Body of pancreas (tissue), 4 donors: ENCODE measurements around the gene GPC1. TPM values are rescaled to one million over a fixed set of nuclear protein-coding genes. Genes with fewer than 3 reads are reported as not detected.

Experiments used
- ATAC-seq: fragments of 150-250 bp; one replicate; pipeline ENCODE4 v1.9.1; 2016
- DNase-seq, 4 donors: peaks; one replicate each; pipeline ENCODE4 v3.0.0-alpha.2; 2019
- H3K27ac ChIP-seq, 4 donors: fragments of 200-600 bp; sonication (generic); 1 replicate in 3 of 4; 2 replicates in 1 of 4; pipeline versions ENCODE4 v1.5.1 to v1.6.1; 2016 to 2019; ENCODE audit warnings: mild to moderate bottlenecking in 1 of 4, mixed read lengths in 1 of 4, moderate library complexity in 1 of 4
- H3K27me3 ChIP-seq, 2 donors: fragments of 200-600 bp; sonication (generic); one replicate each; pipeline ENCODE4 v1.6.0; 2016; ENCODE audit warnings: mild to moderate bottlenecking in 1 of 2
- H3K36me3 ChIP-seq, 2 donors: fragments of 200-600 bp; sonication (generic); replicated peaks in 1 of 2; 2 replicates each; pipeline ENCODE4 v1.5.1; 2016; ENCODE audit warnings: low read depth in 2 of 2; ENCODE audit not compliant: insufficient read depth in 1 of 2
- H3K4me1 ChIP-seq: fragments of 200-600 bp; sonication (generic); one replicate; pipeline ENCODE4 v1.6.0; 2016
- H3K4me3 ChIP-seq, 2 donors: fragments of 200-600 bp; sonication (generic); 1 replicate in 1 of 2; 2 replicates in 1 of 2; pipeline ENCODE4 v1.5.1; 2016 to 2019
- H3K9me3 ChIP-seq, 3 donors: fragments of 200-600 bp; sonication (generic); 1 replicate in 2 of 3; 2 replicates in 1 of 3; pipeline ENCODE4 v1.5.1; 2016
- CTCF ChIP-seq, 7 experiments: fragments of 450-650 bp in 4 of 7; fragments of 200-600 bp in 3 of 7; sonication (generic) in 3 of 7; IDR thresholded peaks; one replicate each; pipeline ENCODE4 v1.5.1; 2016 to 2019; ENCODE audit warnings: antibody characterized with exemption in 7 of 7
- POLR2A ChIP-seq, 3 donors: fragments of 450-650 bp; IDR thresholded peaks; one replicate each; pipeline ENCODE4 v1.6.1; 2016; ENCODE audit warnings: antibody characterized with exemption in 3 of 3, mild to moderate bottlenecking in 2 of 3
- WGBS, 2 donors: methylation state at CpG; one replicate each; pipeline ENCODE4 v1.1.5; 2017; 5-methylcytosine and 5-hydroxymethylcytosine counted together
- intact Hi-C: fragments of 100-400 bp; cut with DNase I; formaldehyde crosslinking; loops from one replicate; pipeline ENCODE4 v1.15.1; 2023
- total RNA-seq, 2 donors: library from RNA; depleted of rRNA; stranded (reverse); fragments of >200 nt; gene quantifications; one replicate each; pipeline ENCODE4 v1.1.0, GENCODE V29; 2016

The GPC1 gene
- total RNA-seq, 2 donors from 2014 or later: 23.3 to 30.7 TPM

DNA sequence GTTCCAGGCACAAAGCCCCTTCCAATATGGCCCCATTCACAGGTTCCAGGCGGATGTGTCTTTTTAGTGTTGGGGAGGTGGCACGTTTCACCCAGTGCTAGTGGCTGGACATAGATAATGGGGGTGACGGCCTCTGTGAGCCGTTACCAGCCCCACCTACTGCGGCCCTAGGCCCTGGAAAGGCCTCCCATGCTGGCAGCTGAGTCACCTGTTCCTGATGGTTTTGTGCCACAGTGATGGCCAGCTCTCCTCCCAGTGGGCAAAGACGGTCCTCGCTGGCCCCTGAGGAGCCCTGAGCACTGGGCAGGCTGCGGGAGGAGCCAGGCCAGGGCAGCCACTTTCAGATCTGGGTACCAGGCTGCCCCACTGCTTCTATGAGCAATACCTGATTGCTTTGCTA, 40.0 kb upstream of the GPC1 start:
- intact Hi-C loops: no loop called here
- TF ChIP-seq CTCF (IDR thresholded peaks at IDR 0.05): no peak
- no peak for TF ChIP-seq POLR2A (IDR thresholded peaks at IDR 0.05)
- Histone ChIP-seq H3K27me3 (no peaks in the 10 kb centered on the region), H3K4me3 (no peak overlapping the region), H3K36me3 (no peaks in the 10 kb centered on the region), H3K27ac (no peak overlapping the region), H3K9me3 (no peaks in the 10 kb centered on the region), H3K4me1 (no peaks in the 10 kb centered on the region)
- WGBS, 2 donors: 85 to 89% methylated on average over 8 of the region's 8 CpGs
- peak in 2 of 4 donors; percentile 0 to 2 for DNase-seq
- no peak for ATAC-seq

GRCh38 chr2:240395896-240396622, 39.4 kb upstream of the GPC1 start:
- 78 to 93% methylated on average over 9 to 10 of the region's 10 CpGs for WGBS, 2 donors
- no peak overlapping the region for H3K4me3 ChIP-seq
- H3K36me3 ChIP-seq: no peaks in the 10 kb centered on the region
- TF ChIP-seq CTCF (IDR thresholded peaks at IDR 0.05): no peak
- no peak for TF ChIP-seq POLR2A (IDR thresholded peaks at IDR 0.05)
- no peak overlapping the region for H3K27ac ChIP-seq
- intact Hi-C loops: no loop called here
- no peaks in the 10 kb centered on the region for H3K4me1 ChIP-seq
- no peaks in the 10 kb centered on the region for H3K27me3 ChIP-seq
- ATAC-seq: no peak
- peak in 1 of 4 donors; percentile 1 for DNase-seq
- no peaks in the 10 kb centered on the region for H3K9me3 ChIP-seq

DNA sequence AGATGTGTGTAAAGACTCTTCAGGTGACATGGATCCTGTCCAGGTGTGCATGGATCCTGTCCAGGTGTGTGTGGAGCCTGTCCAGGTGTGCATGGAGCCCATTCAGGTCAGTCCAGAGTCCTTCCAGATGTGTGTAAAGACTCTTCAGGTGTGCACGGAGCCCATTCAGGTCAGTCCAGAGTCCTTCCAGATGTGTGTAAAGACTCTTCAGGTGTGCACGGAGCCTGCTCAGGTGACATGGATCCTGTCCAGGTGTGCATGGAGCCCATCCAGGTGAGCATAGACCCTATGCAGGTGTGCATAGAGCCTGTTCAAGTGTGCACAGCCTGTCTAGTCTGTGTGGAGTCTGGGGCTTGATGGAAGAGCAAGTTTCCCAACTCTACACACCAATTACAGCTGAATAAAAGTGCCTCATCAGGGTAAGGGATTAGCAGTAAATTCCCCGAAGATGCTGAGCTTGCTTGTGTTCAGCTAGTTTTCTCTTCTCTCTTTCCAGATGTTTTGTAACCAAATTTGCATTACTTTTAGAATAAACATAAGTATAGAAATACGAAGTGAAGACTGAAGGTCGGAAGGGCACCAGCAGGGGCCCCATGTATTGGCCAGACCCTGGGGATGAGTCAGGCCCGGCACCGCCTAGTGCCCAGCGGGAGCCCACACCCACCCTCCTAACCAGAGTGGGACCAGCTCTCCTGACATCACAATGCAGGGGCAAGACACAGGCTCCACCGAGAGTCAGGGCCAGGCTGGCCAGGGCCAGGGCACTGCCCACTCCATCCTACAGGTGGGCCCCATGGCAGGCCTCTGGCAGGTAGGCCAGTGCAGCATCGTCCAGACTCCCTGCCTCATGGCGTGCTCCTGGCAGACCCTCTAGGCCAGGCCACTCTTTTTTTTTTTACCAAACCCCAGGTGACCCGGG, 38.6 kb upstream of the GPC1 start:
- Histone ChIP-seq H3K4me3 (no peak overlapping the region), H3K36me3 (no peaks in the 10 kb centered on the region), H3K27me3 (no peaks in the 10 kb centered on the region), H3K9me3 (no peaks in the 10 kb centered on the region), H3K4me1 (no peaks in the 10 kb centered on the region), H3K27ac (no peak overlapping the region)
- ATAC-seq: peak; percentile 18
- peak in 2 of 4 donors; percentile 1 to 3 for DNase-seq
- TF ChIP-seq CTCF (IDR thresholded peaks at IDR 0.05) (no peak), POLR2A (IDR thresholded peaks at IDR 0.05) (no peak)
- intact Hi-C loops: no loop called here
- 88 to 90% methylated on average over 10 to 12 of the region's 12 CpGs for WGBS, 2 donors

GRCh38 chr2:240397542-240397916, 37.9 kb upstream of the GPC1 start:
- TF ChIP-seq POLR2A (IDR thresholded peaks at IDR 0.05): no peak
- no peak for TF ChIP-seq CTCF (IDR thresholded peaks at IDR 0.05)
- H3K27ac ChIP-seq: no peak overlapping the region
- DNase-seq (peak in 3 of 4 donors; percentile 1 to 6 (median 5)), ATAC-seq (no peak)
- H3K27me3 ChIP-seq: no peaks in the 10 kb centered on the region
- intact Hi-C loops: no loop called here
- 81% methylated on average over 8 to 9 of the region's 9 CpGs for WGBS, 2 donors
- H3K4me3 ChIP-seq: no peak overlapping the region
- H3K36me3 ChIP-seq: no peaks in the 10 kb centered on the region
- no peaks in the 10 kb centered on the region for H3K9me3 ChIP-seq
- H3K4me1 ChIP-seq: no peaks in the 10 kb centered on the region
